Measurements from ENCODE around the gene MAST3. TPM values are rescaled to one million over a fixed set of nuclear protein-coding genes. Genes with fewer than 3 reads are reported as not detected.

MAST3 gene
- total and polyA plus RNA-seq, 2 donors (not counting 1 experiment from before 2014, with no cell fraction given) = 43.5 to 85.5 TPM

DNA sequence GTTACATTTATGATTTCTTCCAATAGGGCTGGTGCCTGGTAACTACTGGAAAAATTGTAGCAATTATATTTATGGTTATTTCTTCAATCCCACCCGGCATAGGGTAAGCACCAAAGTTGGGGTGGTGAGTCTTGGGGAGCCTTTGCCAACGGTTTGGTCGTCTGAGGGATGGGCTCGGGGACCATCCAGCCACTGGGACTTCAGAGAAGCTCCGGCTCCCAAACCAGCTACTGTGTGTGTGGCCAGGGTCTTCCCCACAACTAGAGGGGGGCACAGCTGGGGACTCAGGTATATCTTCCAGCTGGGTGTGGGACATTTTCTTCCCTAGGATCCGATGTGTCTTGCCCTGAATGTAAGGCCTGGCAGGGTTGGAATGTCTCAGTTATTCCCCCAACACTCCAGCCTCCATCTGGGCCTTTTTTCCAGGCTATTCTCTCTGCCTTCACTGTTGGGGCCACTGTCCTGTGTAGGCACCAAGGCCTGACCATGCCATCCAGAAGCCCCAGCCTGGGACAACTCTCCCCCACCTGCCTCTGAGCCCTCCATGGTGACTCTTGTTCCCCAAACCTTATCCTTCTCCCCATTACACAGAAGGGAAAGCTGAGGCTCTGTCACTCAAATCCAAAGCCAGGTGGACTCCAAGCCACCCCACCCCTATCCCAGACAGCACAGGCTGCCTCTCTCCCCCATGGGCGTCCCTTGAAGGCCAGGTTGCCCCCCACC lies 74.9 kb downstream of the MAST3 start:
- no peaks in the 10 kb centered on the region for H3K27me3 Mint-ChIP-seq
- CTCF ChIA-PET = interaction anchor here (0.6 to 2.4 kb wide), 7 partner anchors 8 to 68 kb away, joined by 3 to 18 read pairs (median 3); partner anchors contain the start of gene MPV17L2

More for the DNA sequence above, 74.9 kb downstream of the MAST3 start:
- H3K4me1 ChIP-seq (ENCODE audit: control insufficient read depth in 2 of 2, insufficient read depth in 2 of 2, low read length in 2 of 2) = peaks cover 78 to 91% of the 10 kb centered on the region in 2 donors
- ATAC-seq (ENCODE audit: low read depth) (no peak), DNase-seq (no peak)
- H3K4me3 ChIP-seq (ENCODE audit: control extremely low read depth in 1 of 5, extremely low read depth in 1 of 5, insufficient read depth in 1 of 5, low read depth in 2 of 5, low read length in 4 of 5) = peak overlapping the region in 3 of 5 experiments; percentile 2 to 97 (median 87)
- H2AFZ ChIP-seq (ENCODE audit: insufficient read depth, low read depth, low read length, poor library complexity, severe bottlenecking) = no peak overlapping the region
- peaks cover 0 to 14% (median 0%) of the 10 kb centered on the region in 3 donors for H3K9me3 ChIP-seq (ENCODE audit: control extremely low read depth in 1 of 3, control insufficient read depth in 2 of 3, insufficient read depth in 1 of 3, low read length in 2 of 3)
- WGBS (ENCODE audit: insufficient coverage) = 86% methylated on average over 5 of the region's 7 CpGs
- H3K4me2 ChIP-seq (replicated peaks; ENCODE audit: low read depth, low read length, poor library complexity, severe bottlenecking) = peak overlapping the region; percentile 83
- H3K9ac ChIP-seq (ENCODE audit: low read length) = peak overlapping the region; percentile 96
- POLR2A ChIA-PET = interaction anchor here (0.6 to 5.6 kb wide), 14 partner anchors 8 to 165 kb away, joined by 3 to 45 read pairs (median 8); partner anchors contain the start of genes ARRDC2, JUND, MPV17L2 and RAB3A
- peaks cover 35% of the 10 kb centered on the region for H3K79me2 ChIP-seq (ENCODE audit: control insufficient read depth, insufficient read depth, low read length)
- intact Hi-C loops (cut with micrococcal nuclease) = loop anchor here (1.0 to 5.0 kb wide), 6 partner anchors 9 to 150 kb away; partner anchors contain the start of genes MAST3 and RAB3A
- Mint-ChIP-seq H3K9me3 (ENCODE audit: insufficient read depth) (no peaks in the 10 kb centered on the region), H3K27ac (peak overlapping the region; percentile 98), H3K4me1 (peaks cover 84% of the 10 kb centered on the region), H3K4me3 (peak overlapping the region; percentile 94)
- TF ChIP-seq EZH2 (IDR thresholded peaks at IDR 0.05; ENCODE audit: borderline replicate concordance, insufficient read depth, low read depth, low read length, poor library complexity, severe bottlenecking) = no peak
- TF ChIP-seq, protein P1, sequence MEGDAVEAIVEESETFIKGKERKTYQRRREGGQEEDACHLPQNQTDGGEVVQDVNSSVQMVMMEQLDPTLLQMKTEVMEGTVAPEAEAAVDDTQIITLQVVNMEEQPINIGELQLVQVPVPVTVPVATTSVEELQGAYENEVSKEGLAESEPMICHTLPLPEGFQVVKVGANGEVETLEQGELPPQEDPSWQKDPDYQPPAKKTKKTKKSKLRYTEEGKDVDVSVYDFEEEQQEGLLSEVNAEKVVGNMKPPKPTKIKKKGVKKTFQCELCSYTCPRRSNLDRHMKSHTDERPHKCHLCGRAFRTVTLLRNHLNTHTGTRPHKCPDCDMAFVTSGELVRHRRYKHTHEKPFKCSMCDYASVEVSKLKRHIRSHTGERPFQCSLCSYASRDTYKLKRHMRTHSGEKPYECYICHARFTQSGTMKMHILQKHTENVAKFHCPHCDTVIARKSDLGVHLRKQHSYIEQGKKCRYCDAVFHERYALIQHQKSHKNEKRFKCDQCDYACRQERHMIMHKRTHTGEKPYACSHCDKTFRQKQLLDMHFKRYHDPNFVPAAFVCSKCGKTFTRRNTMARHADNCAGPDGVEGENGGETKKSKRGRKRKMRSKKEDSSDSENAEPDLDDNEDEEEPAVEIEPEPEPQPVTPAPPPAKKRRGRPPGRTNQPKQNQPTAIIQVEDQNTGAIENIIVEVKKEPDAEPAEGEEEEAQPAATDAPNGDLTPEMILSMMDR (IDR thresholded peaks at IDR 0.05) = no peak
- H3K36me3 ChIP-seq (replicated peaks in 1 of 2; ENCODE audit: control extremely low read depth in 1 of 2, control insufficient read depth in 1 of 2, extremely low read depth in 1 of 2, insufficient read depth in 2 of 2, low read length in 1 of 2) = peaks cover 7 to 29% of the 10 kb centered on the region in 2 experiments
- H4K20me1 ChIP-seq (ENCODE audit: control insufficient read depth, insufficient read depth, low read length, poor library complexity, severe bottlenecking) = peaks cover 35% of the 10 kb centered on the region
- H3K27ac ChIP-seq (ENCODE audit: low read length in 2 of 2) = peak overlapping the region; percentile 97 to 99
- H3K27me3 ChIP-seq (replicated peaks in 1 of 4; ENCODE audit: control extremely low read depth in 1 of 4, control insufficient read depth in 3 of 4, insufficient read depth in 4 of 4, low read length in 3 of 4) = no peaks in the 10 kb centered on the region
